HG03342 (cell line): ENCODE results near the gene SEL1L3.

Source experiments
- ATAC-seq: cut with Tn5 transposase; IDR thresholded peaks from one replicate; pipeline ENCODE4 v1.9.1; 2021; ENCODE audit warnings: mild to moderate bottlenecking, moderate library complexity; ENCODE audit not compliant: unreplicated experiment

Gene SEL1L3

DNA sequence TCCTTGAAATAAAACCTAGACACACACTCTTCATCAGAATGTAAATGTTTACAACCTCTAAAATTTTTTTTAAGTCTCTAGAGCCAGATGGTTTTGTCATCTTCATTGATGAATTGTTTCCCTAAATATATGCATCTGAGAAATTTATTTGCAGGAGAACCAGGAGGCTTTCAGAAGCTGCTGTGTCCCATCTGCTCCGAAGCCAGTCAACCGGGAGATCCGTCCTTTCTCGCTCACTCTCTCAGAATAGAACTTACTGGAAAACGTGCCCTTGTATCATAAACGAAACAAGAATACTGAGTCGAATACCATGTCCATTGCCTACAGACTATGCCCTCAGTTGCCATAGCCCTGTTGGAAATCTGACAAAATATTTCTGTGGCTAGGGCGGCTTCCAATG lies 103.7 kb downstream of the SEL1L3 start:
- ATAC-seq: no peak

DNA sequence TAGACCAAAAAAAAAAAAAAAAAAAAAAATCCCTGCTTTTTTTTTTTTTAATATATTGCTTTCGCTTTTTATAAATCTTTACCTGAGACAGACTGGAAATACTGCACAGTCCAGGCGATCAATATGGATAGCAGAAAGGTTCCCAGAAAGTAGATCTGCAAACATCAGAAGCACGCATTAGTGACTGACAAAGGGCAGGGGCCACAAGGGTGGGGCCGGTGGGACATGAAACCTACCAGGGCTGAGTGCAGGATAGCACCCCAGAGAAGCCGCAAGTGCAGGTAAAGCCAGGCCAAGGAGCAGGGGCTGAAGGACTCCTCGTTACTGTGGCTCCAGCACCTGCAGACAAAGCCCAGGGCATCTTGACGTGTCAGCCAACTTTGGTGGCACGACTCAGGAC lies 105.3 kb downstream of the SEL1L3 start:
- ATAC-seq: no peak

DNA sequence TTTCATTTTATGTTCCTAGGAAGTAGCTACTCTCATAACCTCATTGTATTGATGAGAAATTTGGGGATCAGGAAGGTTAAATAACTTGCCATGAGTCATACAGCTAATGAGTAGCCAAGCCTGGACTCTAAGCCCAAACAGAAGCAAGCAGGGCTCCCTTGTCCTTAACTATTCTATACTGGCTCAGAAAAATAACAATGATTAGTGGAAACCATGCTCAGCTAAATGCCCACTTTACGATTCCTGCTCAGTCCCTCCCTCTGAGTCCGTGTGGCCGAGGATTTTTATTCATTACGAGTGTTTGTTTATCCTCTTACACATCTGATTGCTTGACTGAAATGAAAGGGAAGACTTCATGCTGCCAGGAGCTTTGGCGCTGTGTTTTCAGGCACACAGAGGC lies 106.3 kb downstream of the SEL1L3 start:
- ATAC-seq: no peak

DNA sequence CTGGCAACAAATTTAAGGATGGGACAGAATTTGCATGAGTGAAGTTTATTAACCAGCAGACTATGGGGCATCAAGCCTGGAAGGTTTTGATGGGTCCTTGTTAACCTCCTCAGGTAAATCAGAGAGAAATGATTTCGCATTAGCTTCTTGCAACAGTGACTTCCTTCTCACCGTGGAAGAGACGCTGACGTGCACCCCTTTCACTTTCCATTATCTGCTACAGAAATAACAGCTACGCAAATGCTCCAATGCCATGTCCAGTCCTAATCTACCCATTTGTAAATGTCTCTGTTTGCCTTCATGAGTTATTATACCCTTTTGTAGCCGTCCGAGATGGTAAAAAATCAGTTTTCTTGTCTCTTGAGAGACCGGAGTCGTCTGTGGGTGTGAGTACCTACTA lies 106.9 kb downstream of the SEL1L3 start:
- ATAC-seq: no peak

DNA sequence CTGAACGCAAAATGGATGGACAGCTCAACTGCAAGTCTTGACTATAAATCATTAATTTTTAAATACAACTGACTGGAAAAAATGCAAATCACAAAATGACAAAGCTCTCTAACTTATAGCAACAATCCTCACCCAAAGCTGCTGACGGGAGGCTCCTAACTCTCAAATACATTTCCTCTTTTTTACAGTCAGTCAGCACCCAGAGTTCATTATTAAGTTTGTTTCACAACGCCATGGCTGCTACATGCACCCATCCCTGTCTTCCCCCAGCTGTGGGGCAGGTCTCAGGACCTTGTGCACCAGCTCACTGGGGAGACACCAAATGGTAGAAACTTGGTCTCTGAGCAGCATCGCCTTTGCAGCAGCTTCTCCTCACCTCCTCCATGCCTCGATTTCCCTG lies 109.5 kb downstream of the SEL1L3 start:
- no peak for ATAC-seq

DNA sequence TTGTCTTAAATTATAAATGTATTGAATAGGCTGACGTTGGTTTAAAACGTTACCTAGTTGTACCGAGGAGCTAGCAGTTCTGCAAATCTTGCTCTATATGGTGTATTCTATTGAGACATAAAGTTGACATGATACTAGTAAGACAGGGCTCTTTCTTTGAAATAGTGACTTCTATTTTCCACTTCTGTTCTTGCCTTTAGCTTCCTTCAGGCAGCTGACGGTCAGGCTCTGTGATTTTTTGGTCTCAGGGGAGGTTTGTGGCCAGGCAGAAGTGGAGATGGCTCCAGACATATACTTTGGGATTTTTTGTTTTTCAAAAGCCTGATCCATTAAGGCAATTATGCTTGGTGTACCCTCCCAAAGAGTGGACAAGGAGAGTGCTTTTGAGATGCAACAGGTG lies 111.9 kb downstream of the SEL1L3 start:
- no peak for ATAC-seq

DNA sequence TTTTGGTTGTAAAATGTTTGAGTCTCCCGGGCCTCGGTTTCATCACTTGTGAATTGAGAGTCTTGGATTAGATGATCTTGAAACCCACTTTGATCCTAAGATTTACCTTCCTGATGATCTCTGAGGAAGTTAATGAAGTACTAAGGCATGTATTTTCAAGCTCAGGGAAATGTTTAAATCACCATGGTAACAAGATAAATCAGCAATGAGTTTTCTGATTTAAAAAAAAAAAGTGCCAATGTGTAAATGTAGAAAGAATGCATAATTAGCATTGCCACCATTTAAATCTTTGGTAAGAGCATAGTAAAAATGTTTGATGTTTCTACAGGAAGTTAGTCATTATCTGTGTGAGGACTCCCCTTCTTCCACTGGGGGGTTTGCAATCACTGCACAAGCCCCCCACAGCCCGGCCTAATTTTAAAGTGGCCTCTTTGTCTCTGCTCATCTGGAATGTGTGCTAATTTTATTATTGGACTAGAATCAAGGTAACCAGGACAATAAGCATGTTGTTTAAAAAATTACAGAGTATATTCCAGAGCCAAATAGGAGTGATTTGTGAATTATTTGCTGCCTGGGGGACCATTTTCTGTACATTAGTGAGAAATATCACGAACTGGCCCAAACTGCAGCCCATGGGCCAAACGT lies 113.5 kb downstream of the SEL1L3 start:
- ATAC-seq: no peak

DNA sequence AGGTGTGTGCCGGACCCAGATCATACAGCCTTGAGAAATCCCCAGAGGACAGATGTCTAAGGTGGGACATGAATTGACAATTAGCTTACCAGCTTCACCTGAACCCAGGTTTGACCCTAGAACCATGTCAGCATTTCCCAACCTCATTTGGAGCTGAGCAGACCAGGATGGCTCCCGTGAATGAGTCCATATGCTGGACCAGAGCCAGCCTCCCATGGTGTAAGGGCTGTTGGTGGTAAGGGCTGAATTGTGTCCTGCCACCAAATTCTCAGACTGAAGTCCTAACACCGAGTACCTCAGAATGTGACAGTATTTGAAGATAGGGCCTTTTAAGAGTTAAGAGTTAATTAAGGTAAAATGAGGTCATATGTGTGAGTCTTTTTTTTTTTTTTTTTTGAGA lies 118.8 kb downstream of the SEL1L3 start:
- no peak for ATAC-seq

DNA sequence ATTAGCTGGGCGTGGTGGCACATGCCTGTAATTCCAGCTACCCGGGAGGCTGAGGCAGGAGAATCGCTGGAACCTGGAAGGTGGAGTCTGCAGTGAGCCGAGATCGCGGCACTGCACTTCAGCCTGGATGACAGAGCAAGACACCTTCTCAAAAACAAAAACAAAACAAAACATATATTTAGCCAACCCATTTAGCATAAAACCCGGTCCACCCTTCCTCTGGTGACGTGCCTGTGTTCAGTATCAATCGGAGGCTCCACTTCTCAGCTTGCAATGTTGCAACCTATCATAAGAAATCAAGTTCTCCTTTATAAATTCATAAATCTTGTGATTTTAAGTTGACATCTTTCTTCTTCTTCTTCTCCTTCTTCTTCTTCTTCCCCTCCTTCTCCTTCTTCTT lies 133.2 kb downstream of the SEL1L3 start:
- ATAC-seq: no peak

DNA sequence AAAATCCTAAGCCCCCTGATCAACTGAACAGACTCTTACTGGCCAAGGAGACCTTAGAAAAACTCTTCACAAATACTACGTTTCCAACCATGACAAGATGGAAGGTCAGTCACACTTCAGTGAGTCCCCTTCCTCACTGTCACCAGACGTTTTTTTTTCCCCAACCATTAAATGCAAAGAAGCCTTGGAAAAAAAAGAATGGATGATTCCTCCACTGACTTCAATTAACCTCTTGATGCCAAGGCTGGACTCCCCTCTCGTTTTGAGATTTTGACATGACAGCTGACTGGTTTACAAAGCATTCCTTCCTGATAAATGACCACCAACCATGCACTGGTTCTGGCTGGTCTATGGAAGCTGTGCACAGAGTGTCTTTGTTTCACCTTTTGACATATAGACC lies 133.9 kb downstream of the SEL1L3 start:
- ATAC-seq: no peak

DNA sequence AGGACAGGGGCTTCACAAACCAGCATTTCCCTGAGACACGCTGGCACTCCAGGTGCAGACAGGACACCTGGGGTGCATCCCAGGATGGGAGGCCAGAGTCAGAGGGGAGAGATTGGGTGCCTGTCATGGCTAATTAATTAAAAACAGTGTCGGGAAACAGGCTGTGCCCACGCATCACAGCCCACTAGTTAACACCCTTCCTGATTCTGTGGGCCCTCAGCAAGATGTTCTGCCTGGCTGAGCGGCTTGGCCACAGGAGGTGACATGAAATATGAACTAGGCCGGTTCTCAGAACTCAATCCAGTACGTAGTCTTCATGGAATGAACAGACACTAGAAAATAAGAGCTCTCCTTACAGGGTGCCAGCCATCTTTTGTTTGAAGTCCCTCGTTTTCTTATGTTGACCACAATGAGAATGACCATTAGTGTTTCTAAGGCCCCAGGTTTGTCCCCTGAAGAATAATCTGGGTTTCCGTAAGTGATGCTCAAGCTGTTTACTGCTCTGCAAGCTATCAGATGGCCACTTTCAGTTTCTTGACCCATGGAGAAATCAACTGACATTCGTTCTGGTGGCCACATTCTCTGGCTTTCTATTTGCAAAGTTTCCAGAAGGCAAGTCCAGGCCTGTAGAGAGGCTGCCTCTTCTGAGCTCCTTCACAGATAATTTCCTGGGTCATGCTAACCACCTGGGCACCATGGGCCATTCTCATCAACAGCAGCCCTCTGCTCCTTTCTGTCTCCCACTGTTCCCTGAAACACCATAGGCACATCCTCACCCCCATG lies 134.9 kb downstream of the SEL1L3 start:
- ATAC-seq: no peak

DNA sequence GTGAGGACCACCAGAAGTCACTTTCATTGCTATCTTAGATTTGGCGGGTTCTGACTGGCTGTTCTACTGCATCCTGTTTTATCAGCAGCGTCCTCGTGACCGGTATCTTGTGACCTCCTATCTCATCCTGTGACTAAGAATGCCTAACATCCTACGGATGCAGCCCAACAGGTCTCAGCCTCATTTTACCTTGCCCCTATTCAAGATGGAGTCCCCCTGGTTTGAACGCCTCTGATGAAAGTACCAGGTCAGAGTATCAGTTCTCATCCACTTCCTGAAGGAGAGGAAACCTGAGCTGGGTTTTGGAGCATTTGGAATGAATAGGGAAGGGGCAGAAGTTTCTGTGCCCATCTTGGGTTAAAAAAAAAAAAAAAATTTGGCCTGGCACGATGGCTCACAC lies 136.9 kb downstream of the SEL1L3 start:
- ATAC-seq: no peak

DNA sequence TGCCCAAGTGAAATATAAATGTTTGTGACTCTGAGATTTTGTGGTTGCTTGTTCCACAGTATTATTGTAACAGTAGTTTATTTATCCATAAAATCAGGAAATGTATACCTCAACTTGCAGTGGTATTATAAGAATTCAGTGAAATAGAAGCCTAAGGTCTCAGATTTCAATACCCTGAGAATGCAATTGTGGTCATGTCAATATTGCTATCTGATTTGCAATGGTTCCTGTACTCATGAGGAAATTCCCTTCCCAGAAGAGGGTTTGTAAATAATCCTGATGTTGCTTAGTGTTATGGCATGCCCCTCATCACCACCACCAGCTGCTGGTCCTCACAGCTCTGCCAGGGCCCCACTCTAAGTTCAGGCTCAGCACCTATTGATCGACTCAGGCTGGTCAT lies 139.4 kb downstream of the SEL1L3 start:
- no peak for ATAC-seq

DNA sequence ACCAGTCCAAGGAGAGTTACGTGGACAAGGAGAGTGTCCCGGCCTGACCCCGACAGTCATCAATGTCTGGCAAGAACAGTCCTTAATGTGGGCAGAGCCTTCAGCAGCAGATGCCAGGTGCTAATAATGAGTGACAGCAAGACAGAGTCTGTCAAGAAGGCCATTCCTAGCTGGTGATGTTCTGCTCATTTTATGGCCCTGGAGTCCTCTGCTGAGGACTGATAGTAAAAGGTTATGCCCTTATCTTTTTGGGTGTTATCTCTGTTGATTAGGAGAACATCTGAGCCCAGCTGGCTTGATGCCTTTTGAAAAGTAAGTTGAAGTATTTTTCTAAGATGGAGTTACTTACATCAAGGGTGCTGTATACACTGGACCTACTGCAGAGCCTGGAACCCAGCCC lies 139.8 kb downstream of the SEL1L3 start:
- no peak for ATAC-seq

DNA sequence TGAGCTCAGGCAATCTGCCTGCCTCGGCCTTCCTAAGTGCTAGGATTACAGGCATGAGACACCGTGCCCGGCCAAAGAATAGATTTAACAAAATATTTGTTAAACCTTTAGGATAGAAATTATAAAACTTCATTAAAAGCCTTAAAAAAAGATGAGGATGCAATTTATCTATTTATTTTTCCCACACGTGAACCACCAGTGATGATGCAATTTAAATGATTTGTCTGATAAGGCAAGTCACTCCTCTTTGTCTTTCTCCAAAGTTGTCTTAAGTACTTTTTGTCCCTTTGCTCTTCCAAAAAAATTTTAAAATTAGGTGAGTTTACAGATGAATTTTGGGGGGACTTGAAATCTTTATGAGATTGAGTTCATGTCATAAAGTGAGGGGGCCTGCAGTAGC lies 149.0 kb downstream of the SEL1L3 start:
- no peak for ATAC-seq

DNA sequence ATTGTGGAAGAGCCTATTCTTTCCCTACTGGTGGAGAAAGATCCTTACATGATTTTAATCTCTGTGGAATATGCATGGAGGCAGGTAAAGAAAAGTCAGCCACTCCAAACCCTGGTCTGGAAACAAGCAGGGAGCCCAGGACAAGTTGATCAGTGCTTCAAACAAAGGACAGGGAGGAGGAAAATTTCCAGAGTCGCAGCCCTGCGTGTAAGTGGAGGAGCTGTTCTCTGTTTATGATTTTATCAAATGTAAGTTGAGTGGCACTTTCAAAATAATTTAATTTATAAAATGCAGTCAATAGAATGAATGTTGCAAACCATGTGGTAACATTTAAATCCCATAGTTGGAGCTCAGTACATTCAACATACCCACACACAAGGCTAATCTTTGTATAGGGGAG lies 150.2 kb downstream of the SEL1L3 start:
- ATAC-seq: no peak

DNA sequence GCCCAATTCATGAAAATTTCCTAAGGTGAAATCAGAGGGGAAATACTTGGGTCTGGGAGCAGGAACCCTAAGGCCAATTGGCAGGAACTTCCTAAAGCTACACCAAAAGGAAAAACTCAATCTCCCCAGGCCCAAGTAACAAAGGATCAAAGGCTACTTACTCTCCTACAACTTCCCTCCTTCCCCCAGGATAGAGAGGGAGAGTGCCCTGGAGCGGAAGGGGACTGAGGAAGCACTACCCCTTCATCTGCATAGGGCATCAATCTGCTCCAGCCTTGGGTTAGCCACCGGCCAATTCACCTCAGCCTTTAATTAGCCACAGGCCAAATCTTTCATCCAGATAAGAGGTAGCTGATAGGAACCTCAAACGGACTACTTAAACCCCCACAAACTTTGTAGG lies 152.2 kb downstream of the SEL1L3 start:
- ATAC-seq: no peak

DNA sequence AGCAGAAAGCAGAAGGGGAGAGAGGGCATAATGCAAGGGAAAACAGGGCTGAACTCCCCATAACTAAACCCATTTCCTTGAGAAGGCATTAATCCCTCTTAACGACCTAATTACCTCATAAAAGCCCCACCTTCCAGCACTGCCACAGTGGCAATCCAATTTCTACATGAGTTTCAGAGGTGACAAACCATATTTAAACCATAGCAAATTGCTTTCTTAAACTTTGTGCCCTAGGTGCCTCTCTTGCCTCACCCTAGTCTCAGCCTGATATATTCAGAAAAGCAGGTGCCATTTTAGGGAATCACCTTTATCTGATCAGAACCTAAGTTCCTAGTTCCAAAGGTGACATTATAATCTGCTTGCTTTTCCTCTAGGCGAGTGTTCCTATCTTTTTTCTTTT lies 158.3 kb downstream of the SEL1L3 start:
- no peak for ATAC-seq

DNA sequence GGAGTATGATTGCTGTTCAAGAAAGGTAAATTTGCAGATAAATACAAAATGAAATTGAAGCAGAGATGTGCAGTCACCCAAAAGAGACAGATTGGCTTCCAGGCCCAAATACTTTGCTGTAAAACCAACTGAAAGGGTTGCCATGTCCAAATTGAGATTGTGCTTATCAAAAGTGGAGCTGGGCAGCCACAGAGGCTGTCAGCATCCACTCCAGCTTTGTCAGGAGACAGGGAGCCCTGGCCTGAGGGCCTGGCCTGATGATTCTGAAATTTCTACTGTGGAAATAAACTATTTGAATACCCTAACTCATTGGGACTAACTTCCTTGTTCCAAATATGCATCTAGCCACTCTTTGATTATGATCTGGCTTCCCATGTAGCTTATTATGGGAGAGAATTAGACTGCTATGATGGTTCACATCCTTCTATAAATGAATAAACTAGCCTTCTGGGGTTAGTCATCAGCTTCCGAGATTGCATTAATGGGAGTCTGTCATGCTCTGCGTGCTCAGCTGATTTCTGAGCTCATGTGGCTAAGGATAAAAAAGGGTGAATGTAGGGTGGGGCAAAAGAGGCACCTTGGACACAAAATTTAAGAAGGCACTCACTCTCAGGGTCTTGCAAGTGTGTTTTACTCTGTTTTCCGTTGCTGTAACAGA lies 158.9 kb downstream of the SEL1L3 start:
- ATAC-seq: no peak

DNA sequence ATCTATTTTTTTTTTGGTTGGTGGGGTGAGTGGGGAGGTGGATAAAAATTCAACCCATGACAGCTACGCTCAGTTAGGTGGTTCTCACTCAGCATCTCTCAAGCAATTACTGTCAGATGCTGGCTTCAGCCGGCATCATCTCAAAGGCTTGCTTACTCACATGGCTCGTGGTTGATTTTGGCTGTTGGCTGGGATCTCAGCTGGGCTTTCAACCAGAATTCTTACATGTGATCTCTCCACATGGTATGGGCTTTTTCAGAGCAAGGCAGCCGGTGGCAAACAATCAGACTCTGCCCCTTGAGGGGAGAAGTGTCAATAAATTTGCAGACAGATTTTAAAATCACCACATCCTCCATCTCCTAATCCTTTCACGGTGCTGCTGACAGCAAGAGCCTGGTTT lies 159.9 kb downstream of the SEL1L3 start:
- ATAC-seq: no peak

DNA sequence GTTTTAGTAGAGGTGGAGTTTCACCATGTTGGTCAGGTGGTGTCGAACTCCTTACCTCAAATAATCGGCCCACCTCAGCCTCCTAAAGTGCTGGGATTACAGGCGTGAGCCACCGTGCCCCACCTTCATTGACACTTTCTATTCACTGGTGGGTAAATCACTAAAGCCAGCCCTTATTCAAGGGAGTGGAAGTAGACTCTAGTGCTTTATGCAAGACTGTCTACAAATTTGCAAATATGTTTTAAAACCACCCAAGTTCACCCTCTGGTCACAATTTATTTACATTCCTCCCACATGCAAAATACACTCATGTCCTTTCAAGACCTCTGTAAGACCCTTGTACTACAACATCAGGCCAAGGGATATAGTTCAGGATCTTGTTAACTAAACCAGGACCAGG lies 162.1 kb downstream of the SEL1L3 start:
- ATAC-seq: no peak

DNA sequence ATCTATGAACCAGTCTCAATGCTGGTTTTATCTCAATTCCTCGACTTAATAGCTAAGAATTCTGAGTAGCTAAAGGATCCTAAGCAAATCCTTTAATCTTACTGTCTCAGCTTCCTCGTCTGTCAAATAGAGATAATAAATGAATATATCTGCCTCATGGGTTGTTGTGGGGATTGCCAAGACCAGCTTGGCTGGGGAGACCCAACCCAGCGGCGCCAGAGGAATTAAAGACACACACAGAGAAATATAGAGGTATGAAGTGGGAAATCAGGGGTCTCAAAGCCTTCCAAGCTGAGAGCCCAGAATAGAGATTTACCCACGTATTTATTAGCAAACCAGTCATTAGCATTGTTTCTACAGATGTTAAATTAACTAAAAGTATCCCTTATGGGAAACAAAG lies 165.3 kb downstream of the SEL1L3 start:
- no peak for ATAC-seq
